H9 (cell line): Measurements from ENCODE around the gene SPTLC3. TPM values are rescaled to one million over a fixed set of nuclear protein-coding genes. Genes with fewer than 3 reads are reported as not detected.

Experiments
- DNase-seq: peaks from one replicate; pipeline ENCODE4 v3.0.0-alpha.2; 2017
- H2AFZ ChIP-seq: one replicate; pipeline ENCODE4 v1.6.1; 2013; ENCODE audit warnings: mild to moderate bottlenecking, low read length, control low read depth, moderate library complexity
- H2AK5ac ChIP-seq: 2 replicates; pipeline ENCODE4 v1.6.1; 2013; ENCODE audit warnings: low read length, control low read depth, mixed read lengths; ENCODE audit not compliant: insufficient read length
- H2BK120ac ChIP-seq: one replicate; pipeline ENCODE4 v1.6.1; 2013; ENCODE audit warnings: low read depth, mild to moderate bottlenecking, low read length, control low read depth, inconsistent platforms; ENCODE audit not compliant: poor library complexity, severe bottlenecking
- H2BK12ac ChIP-seq: 2 replicates; pipeline ENCODE4 v1.6.1; 2013; ENCODE audit warnings: low read length, control low read depth, mixed read lengths, low read depth; ENCODE audit not compliant: insufficient read length
- H2BK15ac ChIP-seq: 2 replicates; pipeline ENCODE4 v1.6.1; 2013; ENCODE audit warnings: low read depth, low read length, control low read depth
- H2BK20ac ChIP-seq: one replicate; pipeline ENCODE4 v1.6.1; 2013; ENCODE audit warnings: low read depth, mild to moderate bottlenecking, low read length, control low read depth, inconsistent platforms; ENCODE audit not compliant: poor library complexity, severe bottlenecking
- H2BK5ac ChIP-seq: 2 replicates; pipeline ENCODE4 v1.6.1; 2013; ENCODE audit warnings: low read length, control low read depth, mixed read lengths; ENCODE audit not compliant: insufficient read length
- H3K14ac ChIP-seq: 2 replicates; pipeline ENCODE4 v1.6.1; 2013; ENCODE audit warnings: low read length, control low read depth; ENCODE audit not compliant: insufficient read depth
- H3K18ac ChIP-seq: 2 replicates; pipeline ENCODE4 v1.6.1; 2013; ENCODE audit warnings: low read depth, mild to moderate bottlenecking, mixed read lengths, low read length, control low read depth; ENCODE audit not compliant: insufficient read length
- H3K23ac ChIP-seq: 2 replicates; pipeline ENCODE4 v1.6.1; 2013; ENCODE audit warnings: low read length, control low read depth, mixed read lengths, low read depth; ENCODE audit not compliant: insufficient read length
- H3K23me2 ChIP-seq: 2 replicates; pipeline ENCODE4 v1.6.1; 2013; ENCODE audit warnings: low read depth, mild to moderate bottlenecking, mixed read lengths, low read length, control low read depth; ENCODE audit not compliant: insufficient read length, poor library complexity, severe bottlenecking
- H3K27ac ChIP-seq: 2 replicates; pipeline ENCODE4 v1.5.1; 2013; ENCODE audit warnings: low read length, control low read depth, mixed read lengths, low read depth; ENCODE audit not compliant: insufficient read length
- H3K27me3 ChIP-seq: 2 replicates; pipeline ENCODE4 v1.6.1; 2013; ENCODE audit warnings: low read length, control low read depth, inconsistent platforms; ENCODE audit not compliant: insufficient read depth
- H3K4ac ChIP-seq: 2 replicates; pipeline ENCODE4 v1.6.1; 2013; ENCODE audit warnings: low read depth, mild to moderate bottlenecking, control low read depth, inconsistent platforms, low read length, moderate library complexity
- H3K4me1 ChIP-seq: 2 replicates; pipeline ENCODE4 v1.6.1; 2013; ENCODE audit warnings: low read length, control low read depth, inconsistent platforms; ENCODE audit not compliant: insufficient read depth
- H3K4me2 ChIP-seq: 2 replicates; pipeline ENCODE4 v1.6.1; 2013; ENCODE audit warnings: low read length, control low read depth, mixed read lengths; ENCODE audit not compliant: insufficient read length, insufficient read depth
- H3K56ac ChIP-seq: 2 replicates; pipeline ENCODE4 v1.6.1; 2013; ENCODE audit warnings: low read depth, mild to moderate bottlenecking, mixed read lengths, low read length, control low read depth; ENCODE audit not compliant: insufficient read length
- H3K79me1 ChIP-seq: 2 replicates; pipeline ENCODE4 v1.6.1; 2013; ENCODE audit warnings: low read depth, mild to moderate bottlenecking, moderate library complexity, low read length, control low read depth, inconsistent platforms; ENCODE audit not compliant: insufficient read depth, poor library complexity, severe bottlenecking
- H3K79me2 ChIP-seq: 2 replicates; pipeline ENCODE4 v1.6.1; 2013; ENCODE audit warnings: low read length, control low read depth, inconsistent platforms; ENCODE audit not compliant: insufficient read depth
- H3K9ac ChIP-seq: 2 replicates; pipeline ENCODE4 v1.6.1; 2013; ENCODE audit warnings: low read length, control low read depth, mixed read lengths; ENCODE audit not compliant: insufficient read length; ENCODE audit errors: extremely low read depth
- H3K9me3 ChIP-seq: one replicate; pipeline ENCODE4 v1.6.1; 2013; ENCODE audit warnings: low read depth, low read length, inconsistent platforms; ENCODE audit not compliant: control insufficient read depth
- H3T11ph ChIP-seq: one replicate; pipeline ENCODE4 v1.6.1; 2013; ENCODE audit warnings: mild to moderate bottlenecking, low read length, control low read depth, inconsistent platforms
- H4K20me1 ChIP-seq: one replicate; pipeline ENCODE4 v1.6.1; 2013; ENCODE audit not compliant: control insufficient read depth, insufficient read length, insufficient read depth
- H4K5ac ChIP-seq: 2 replicates; pipeline ENCODE4 v1.6.1; 2013; ENCODE audit warnings: low read depth, mild to moderate bottlenecking, mixed read lengths, low read length, control low read depth; ENCODE audit not compliant: insufficient read length
- H4K8ac ChIP-seq: replicated peaks from 2 replicates; pipeline ENCODE4 v1.6.1; 2013; ENCODE audit warnings: low read length, control low read depth, mixed read lengths, low read depth; ENCODE audit not compliant: insufficient read length
- H4K91ac ChIP-seq: 2 replicates; pipeline ENCODE4 v1.6.1; 2013; ENCODE audit warnings: low read depth, mild to moderate bottlenecking, moderate library complexity, mixed read lengths, low read length, control low read depth; ENCODE audit not compliant: insufficient read length
- H3K27ac Mint-ChIP-seq, 3 experiments: 2 replicates in 2 of 3; 3 replicates in 1 of 3; pipeline ENCODE4 v1.8.0; 2020 to 2021; ENCODE audit warnings: mixed read lengths in 3 of 3, mild to moderate bottlenecking in 1 of 3, moderate library complexity in 1 of 3
- H3K27me3 Mint-ChIP-seq: 2 replicates; pipeline ENCODE4 v1.8.0; 2021; ENCODE audit warnings: low read depth, mild to moderate bottlenecking, moderate library complexity, mixed read lengths
- H3K36me3 Mint-ChIP-seq, 3 experiments: 2 replicates in 2 of 3; 3 replicates in 1 of 3; pipeline ENCODE4 v1.8.0; 2020 to 2021; ENCODE audit warnings: low read depth in 3 of 3, mixed read lengths in 3 of 3; ENCODE audit not compliant: insufficient read depth in 1 of 3
- H3K4me1 Mint-ChIP-seq, 2 experiments: 2 replicates each; pipeline ENCODE4 v1.8.0; 2020; ENCODE audit warnings: mixed read lengths in 2 of 2
- H3K4me3 Mint-ChIP-seq, 2 experiments: 2 replicates in 1 of 2; 3 replicates in 1 of 2; pipeline ENCODE4 v1.8.0; 2020 to 2021; ENCODE audit warnings: mild to moderate bottlenecking in 2 of 2, mixed read lengths in 2 of 2, moderate library complexity in 1 of 2
- H3K9me3 Mint-ChIP-seq, 2 experiments: 2 replicates in 1 of 2; 3 replicates in 1 of 2; pipeline ENCODE4 v1.8.0; 2020; ENCODE audit warnings: mild to moderate bottlenecking in 2 of 2, mixed read lengths in 2 of 2, moderate library complexity in 1 of 2
- WGBS: extraction: QIAGEN DNeasy Blood & Tissue Kit; methylation state at CpG from one replicate; pipeline ENCODE4 v1.1.7; 2013; ENCODE audit warnings: missing lambda C conversion rate, low lambda C conversion rate, mixed read lengths; ENCODE audit not compliant: insufficient read length; ENCODE audit errors: extremely low coverage; 5-methylcytosine and 5-hydroxymethylcytosine counted together
- total RNA-seq: library from RNA; stranded (reverse); gene quantifications from 2 replicates; pipeline ENCODE4 v1.2.1, GENCODE V29; 2021
- TF ChIP-seq, protein P1 (sequence below): fragments of 200-600 bp; sonication (generic); conservative IDR thresholded peaks from 3 replicates; pipeline ENCODE4 v1.8.0; 2021; ENCODE audit warnings: antibody characterized with exemption, mild to moderate bottlenecking

Gene SPTLC3
- total RNA-seq, 1 experiment from 2014 or later = 0.68 TPM

- no peaks in the 10 kb centered on the region for H3K36me3 Mint-ChIP-seq
- Histone ChIP-seq H3K4ac (no peak overlapping the region), H3K79me2 (no peaks in the 10 kb centered on the region), H3K79me1 (no peaks in the 10 kb centered on the region), H3K56ac (no peak overlapping the region), H3K14ac (no peak overlapping the region), H3K27ac (no peak overlapping the region), H3K27me3 (no peaks in the 10 kb centered on the region), H2BK12ac (no peak overlapping the region), H4K5ac (no peak overlapping the region), H3K4me1 (no peaks in the 10 kb centered on the region), H3K23me2 (no peaks in the 10 kb centered on the region), H2AK5ac (no peak overlapping the region), H4K91ac (no peak overlapping the region), H2AFZ (no peak overlapping the region), H4K20me1 (no peaks in the 10 kb centered on the region), H4K8ac (no peak overlapping the region), H3K9me3 (no peaks in the 10 kb centered on the region), H2BK5ac (no peak overlapping the region), H3K4me2 (no peak overlapping the region), H3K23ac (no peak overlapping the region), H3T11ph (no peak overlapping the region), H2BK120ac (no peak overlapping the region), H2BK20ac (no peak overlapping the region), H3K9ac (no peak overlapping the region), H2BK15ac (no peak overlapping the region), H3K18ac (no peak overlapping the region)
- no peak overlapping the region for H3K27ac Mint-ChIP-seq
- H3K27me3 Mint-ChIP-seq = no peaks in the 10 kb centered on the region
- TF ChIP-seq, protein P1, sequence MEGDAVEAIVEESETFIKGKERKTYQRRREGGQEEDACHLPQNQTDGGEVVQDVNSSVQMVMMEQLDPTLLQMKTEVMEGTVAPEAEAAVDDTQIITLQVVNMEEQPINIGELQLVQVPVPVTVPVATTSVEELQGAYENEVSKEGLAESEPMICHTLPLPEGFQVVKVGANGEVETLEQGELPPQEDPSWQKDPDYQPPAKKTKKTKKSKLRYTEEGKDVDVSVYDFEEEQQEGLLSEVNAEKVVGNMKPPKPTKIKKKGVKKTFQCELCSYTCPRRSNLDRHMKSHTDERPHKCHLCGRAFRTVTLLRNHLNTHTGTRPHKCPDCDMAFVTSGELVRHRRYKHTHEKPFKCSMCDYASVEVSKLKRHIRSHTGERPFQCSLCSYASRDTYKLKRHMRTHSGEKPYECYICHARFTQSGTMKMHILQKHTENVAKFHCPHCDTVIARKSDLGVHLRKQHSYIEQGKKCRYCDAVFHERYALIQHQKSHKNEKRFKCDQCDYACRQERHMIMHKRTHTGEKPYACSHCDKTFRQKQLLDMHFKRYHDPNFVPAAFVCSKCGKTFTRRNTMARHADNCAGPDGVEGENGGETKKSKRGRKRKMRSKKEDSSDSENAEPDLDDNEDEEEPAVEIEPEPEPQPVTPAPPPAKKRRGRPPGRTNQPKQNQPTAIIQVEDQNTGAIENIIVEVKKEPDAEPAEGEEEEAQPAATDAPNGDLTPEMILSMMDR = no peak
- DNase-seq = no peak
- H3K9me3 Mint-ChIP-seq = no peaks in the 10 kb centered on the region
- peaks cover 0 to 3% of the 10 kb centered on the region in 2 experiments; a peak in 1 of 4 replicates for H3K4me1 Mint-ChIP-seq
- no CpG with 5 or more reads among the region's 2 CpGs for WGBS
- H3K4me3 Mint-ChIP-seq = no peak overlapping the region
These were observed 83.3 kb downstream of the SPTLC3 start for GRCh38 chr20:13092111-13092510.
